Subcutaneous adipose tissue (tissue), 4 donors: ENCODE measurements around the gene PSTPIP1. TPM values are rescaled to one million over a fixed set of nuclear protein-coding genes. Genes with fewer than 3 reads are reported as not detected.

Experiments
- CTCF ChIP-seq: fragments of 450-650 bp; IDR thresholded peaks from one replicate; pipeline ENCODE4 v1.5.1; 2016; ENCODE audit warnings: low read depth, mild to moderate bottlenecking, control low read depth, antibody characterized with exemption, moderate library complexity
- total RNA-seq, 4 donors: library from RNA; depleted of rRNA; stranded (reverse); fragments of >200 nt; gene quantifications; one replicate each; pipeline ENCODE4 v1.1.0, GENCODE V29; 2016

Gene PSTPIP1
- total RNA-seq, 4 donors from 2014 or later, result 6.7 to 37.7 (median 26.7) TPM

- no peak for TF ChIP-seq CTCF
Measured at GRCh38 chr15:77059786-77060361, 64.9 kb downstream of the PSTPIP1 start.

GRCh38 chr15:77060546-77060945 lies 65.6 kb downstream of the PSTPIP1 start:
- TF ChIP-seq CTCF, result no peak

- TF ChIP-seq CTCF, result no peak
Measured at GRCh38 chr15:77063249-77063648, 68.3 kb downstream of the PSTPIP1 start.

GRCh38 chr15:77064063-77064462 lies 69.1 kb downstream of the PSTPIP1 start:
- no peak for TF ChIP-seq CTCF

- no peak for TF ChIP-seq CTCF
Measured at GRCh38 chr15:77064539-77065308, 69.8 kb downstream of the PSTPIP1 start.

- no peak for TF ChIP-seq CTCF
Measured at GRCh38 chr15:77066971-77067690, 72.2 kb downstream of the PSTPIP1 start.
